ENCODE results near the gene UGT2B7. TPM values are rescaled to one million over a fixed set of nuclear protein-coding genes. Genes with fewer than 3 reads are reported as not detected.

UGT2B7 gene
- 41.8 and 41.9 TPM in 2 replicates for total RNA-seq (2016; rRNA removed; fragmentation: Illumina TruSeq; extraction: Trizol)
- 11.2 and 12.0 TPM in 2 replicates for total RNA-seq (2016; cell fraction: cytosol; rRNA removed; fragmentation: Illumina TruSeq; extraction: Trizol; ENCODE audit: low read depth)
- total RNA-seq (2016; cell fraction: insoluble cytoplasmic fraction; rRNA removed; fragmentation: Illumina TruSeq; extraction: Trizol), result 43.5 and 44.0 TPM in 2 replicates
- total RNA-seq (2016; cell fraction: membrane; rRNA removed; fragmentation: Illumina TruSeq; extraction: Trizol), result 23.7 and 31.5 TPM in 2 replicates
- 44.0 and 49.9 TPM in 2 replicates for total RNA-seq (2016; cell fraction: nucleus; rRNA removed; fragmentation: Illumina TruSeq; extraction: Trizol)
- polyA plus RNA-seq (2011; rRNA removed), result 26.1 and 26.8 TPM in 2 replicates
- 12.1 and 22.2 TPM in 2 replicates for polyA plus RNA-seq (2011; cell fraction: cytosol; rRNA removed)
- 9.3 and 13.8 TPM in 2 replicates for polyA plus RNA-seq (2011; cell fraction: nucleus; rRNA removed)
- 31.1 and 33.4 TPM in 2 replicates for polyA plus RNA-seq (2012)
- 9.5 and 12.7 TPM in 2 replicates for polyA plus RNA-seq (2016; cell fraction: cytosol; fragmentation: Illumina TruSeq; extraction: Trizol; ENCODE audit: low read depth)
- 38.6 and 45.7 TPM in 2 replicates for polyA plus RNA-seq (2016; cell fraction: insoluble cytoplasmic fraction; fragmentation: Illumina TruSeq; extraction: Trizol; ENCODE audit: low read depth)
- 16.1 and 22.5 TPM in 2 replicates for polyA plus RNA-seq (2016; cell fraction: membrane; fragmentation: Illumina TruSeq; extraction: Trizol; ENCODE audit: low read depth)
- 44.9 and 46.5 TPM in 2 replicates for polyA plus RNA-seq (2016; cell fraction: nucleus; fragmentation: Illumina TruSeq; extraction: Trizol; ENCODE audit: insufficient read depth, low read depth)
- 9.5 TPM in 1 of 2 replicates, not detected in the other for polyA minus RNA-seq (2011; rRNA and poly(A)+ RNA removed; ENCODE audit: low replicate concordance)
- 15.3 and 15.7 TPM in 2 replicates for polyA minus RNA-seq (2011; cell fraction: cytosol; rRNA and poly(A)+ RNA removed)
- 32.3 and 45.9 TPM in 2 replicates for polyA minus RNA-seq (2011; cell fraction: nucleus; rRNA and poly(A)+ RNA removed)
- percentile 73 among the genes with signal in this experiment for Bru-seq, nascent RNA
- percentile 73 among the genes with signal in this experiment for BruChase-seq, experiment 1, labeled RNA remaining after a 6-hour chase
- percentile 74 among the genes with signal in this experiment for BruChase-seq, experiment 2, labeled RNA remaining after a 2-hour chase
- long read RNA-seq, experiment 1, transcript UGT2B7-201 (6 exons, 1,887 nt), result major isoform, 82 of 154 reads
- long read RNA-seq, experiment 1, partial matches to known transcripts, result 21 of 154 reads
- long read RNA-seq, experiment 1, other reads (novel, unspliced or antisense), result 49 of 154 reads
- long read RNA-seq, experiment 2, transcript UGT2B7-201 (6 exons, 1,887 nt), result major isoform, 32 of 112 reads
- long read RNA-seq, experiment 2, partial matches to known transcripts, result 13 of 112 reads
- long read RNA-seq, experiment 2, other reads (novel, unspliced or antisense), result 67 of 112 reads

GRCh38 chr4:69096111-69096656 lies at the start of gene UGT2B7:
TSS of gene UGT2B7 (plus strand) at chr4:69096474. CDS start at chr4:69096521, 47 bp downstream.
- POLR2A ChIA-PET, result interaction anchor here (0.9 to 2.6 kb wide), 11 partner anchors 35 to 363 kb away, joined by 3 to 14 read pairs (median 5); partner anchors contain the start of gene UGT2A3
- peak within 1 kb of the TSS in 1 of 3 experiments; percentile 27; a peak in 1 of 6 replicates for H3K4me3 ChIP-seq (replicated peaks in 1 of 3; ENCODE audit: insufficient read depth in 1 of 3, low read depth in 2 of 3, low read length in 3 of 3)
- DNase-seq (ENCODE audit: low spot score) (peak; percentile 91), ATAC-seq (peak; percentile 81), FAIRE-seq (peak; percentile 51)
- H3K27me3 ChIP-seq (ENCODE audit: control insufficient read depth in 1 of 2, insufficient read depth in 2 of 2, low read length in 2 of 2), result no peaks in the 10 kb centered on the region
- CTCF ChIA-PET (ENCODE audit: low intra/inter-chr PET ratio, low total read pairs), result no interaction called here
- no peaks in the 10 kb centered on the region for H3K36me3 ChIP-seq (replicated peaks in 1 of 2; ENCODE audit: control insufficient read depth in 1 of 2, insufficient read depth in 2 of 2, low read length in 2 of 2)
- no peak within 1 kb of the TSS for H2AFZ ChIP-seq (ENCODE audit: low read length)
- no TSS peak for BruUV-seq (replicated peaks)
- H3K4me2 ChIP-seq (ENCODE audit: low read depth, low read length), result peak within 1 kb of the TSS; percentile 57
- no peaks in the 10 kb centered on the region for H3K9me3 ChIP-seq (ENCODE audit: low read length)
- H3K9ac ChIP-seq (ENCODE audit: insufficient read depth, low read depth, low read length), result peak within 1 kb of the TSS; percentile 30
- peaks cover 68% of the 10 kb centered on the region for H3K4me1 ChIP-seq (ENCODE audit: insufficient read depth, low read length)
- in situ Hi-C loops (cut with HindIII; ENCODE audit: extremely low pct_ligation_motif_present, low pct_unique_long_range_greater_than_20kb) (no loop called here), intact Hi-C loops (cut with micrococcal nuclease; ENCODE audit: unreplicated experiment) (loop anchor here (1.0 to 5.0 kb wide), 3 partner anchors 71 to 224 kb away; partner anchors contain the start of gene UGT2A3)
- peak within 1 kb of the TSS; percentile 72 for H3K27ac ChIP-seq (ENCODE audit: extremely low read length, insufficient read depth, low read length)
- no peaks in the 10 kb centered on the region for H4K20me1 ChIP-seq (ENCODE audit: insufficient read depth, low read length)
- H3K79me2 ChIP-seq (ENCODE audit: insufficient read depth, low read length), result peaks cover 2% of the 10 kb centered on the region
- TF ChIP-seq HOMEZ (CRISPR knock-in tag; IDR thresholded peaks at IDR 0.05; ENCODE audit: low read depth) (peak; percentile 90), ZKSCAN8 (CRISPR knock-in tag; IDR thresholded peaks at IDR 0.05; ENCODE audit: borderline replicate concordance) (peak; percentile 68; the same call in 1 of the 2 replicates), ZNF382 (CRISPR knock-in tag; IDR thresholded peaks at IDR 0.05; ENCODE audit: borderline replicate concordance) (no peak), PPARG (CRISPR knock-in tag; conservative IDR thresholded peaks at IDR 0.05) (peak; percentile 61), NR2F6 (IDR thresholded peaks at IDR 0.05) (no peak; the same call in 1 of the 2 replicates), NR2F6 (CRISPR knock-in tag; IDR thresholded peaks at IDR 0.05) (peak; percentile 62; the same call in 1 of the 2 replicates), ZNF124 (CRISPR knock-in tag; IDR thresholded peaks at IDR 0.05) (no peak), SMC3 (IDR thresholded peaks at IDR 0.05; ENCODE audit: low read length) (no peak), ZNF543 (CRISPR knock-in tag; IDR thresholded peaks at IDR 0.05) (0 out of 2 replicates have a peak, but pooled peaks have one; percentile 56), TCF7 (IDR thresholded peaks at IDR 0.05; ENCODE audit: low read depth) (peak; percentile 87), ZNF7 (CRISPR knock-in tag; IDR thresholded peaks at IDR 0.05) (no peak), NR2C2 (CRISPR knock-in tag; IDR thresholded peaks at IDR 0.05; ENCODE audit: borderline replicate concordance) (peak; percentile 32; the same call in 1 of the 2 replicates), ZNF292 (CRISPR knock-in tag; IDR thresholded peaks at IDR 0.05; ENCODE audit: borderline replicate concordance, low read depth) (peak; percentile 63; the same call in 1 of the 2 replicates), DMAP1 (CRISPR knock-in tag; IDR thresholded peaks at IDR 0.05) (peak; percentile 31; the same call in 1 of the 2 replicates), ADNP (CRISPR knock-in tag; IDR thresholded peaks at IDR 0.05) (no peak), WIZ (CRISPR knock-in tag; IDR thresholded peaks at IDR 0.05) (no peak)
